Erythroblast (primary cell): ENCODE data around the gene PEAR1.

Experiments used
- DNase-seq, 2 experiments: peaks; one replicate each; lab custom pipeline; 2025; lab: John Stamatoyannopoulos, UW
- GATA1 ChIP-seq: IDR thresholded peaks from 2 replicates; pipeline ENCODE4 v1.6.1; 2011; ENCODE audit warnings: low read depth, mild to moderate bottlenecking, control low read depth, low read length, moderate library complexity
- POLR2A ChIP-seq: IDR thresholded peaks from 2 replicates; pipeline ENCODE4 v1.6.1; 2011; ENCODE audit warnings: mild to moderate bottlenecking, low read length

PEAR1 gene

DNA sequence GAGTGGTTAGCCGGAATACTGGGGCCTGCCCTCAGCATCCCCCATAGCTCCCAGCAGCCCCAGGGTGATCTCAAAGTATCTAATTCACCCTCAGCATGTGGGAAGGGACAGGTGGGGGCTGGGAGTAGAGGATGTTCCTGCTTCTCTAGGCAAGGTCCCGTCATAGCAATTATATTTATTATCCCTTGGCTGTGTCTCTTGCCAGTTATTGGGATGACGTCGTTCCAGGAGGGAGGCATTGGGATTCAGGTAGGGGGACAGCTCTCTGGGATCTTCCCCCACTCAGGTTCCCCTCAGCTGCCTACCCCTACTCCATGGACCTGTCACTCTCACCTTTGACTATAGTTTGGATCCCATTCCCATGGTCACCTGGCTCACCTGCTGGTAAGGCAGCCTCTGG lies 11.9 kb upstream of the PEAR1 start:
- no peak for TF ChIP-seq POLR2A
- no peak for TF ChIP-seq GATA1
- DNase-seq, result no peak

- TF ChIP-seq GATA1 (no peak), POLR2A (no peak)
- DNase-seq, result no peak
Measured at GRCh38 chr1:156882543-156882942, 11.0 kb upstream of the PEAR1 start.

DNA sequence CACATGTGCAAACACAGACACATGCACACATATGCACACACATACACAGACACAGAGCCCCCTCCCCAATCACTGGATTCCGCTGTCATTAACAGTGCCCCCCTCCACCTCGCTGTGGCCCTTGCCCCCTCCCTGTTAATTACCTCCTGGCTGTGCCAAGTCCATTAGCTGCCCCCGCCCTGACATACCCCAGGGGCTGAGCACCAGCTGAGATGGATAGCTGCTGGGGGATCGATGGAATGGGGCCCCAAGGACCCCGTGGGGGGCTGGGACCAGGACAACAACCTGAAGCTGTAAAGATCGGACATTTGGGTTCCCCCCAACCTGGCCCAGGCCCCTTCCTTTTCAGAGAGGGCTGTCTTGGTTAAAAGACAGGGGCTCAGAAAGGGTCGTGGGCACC lies 9.6 kb upstream of the PEAR1 start:
- TF ChIP-seq GATA1, result no peak
- no peak for TF ChIP-seq POLR2A
- DNase-seq, result no peak

DNA sequence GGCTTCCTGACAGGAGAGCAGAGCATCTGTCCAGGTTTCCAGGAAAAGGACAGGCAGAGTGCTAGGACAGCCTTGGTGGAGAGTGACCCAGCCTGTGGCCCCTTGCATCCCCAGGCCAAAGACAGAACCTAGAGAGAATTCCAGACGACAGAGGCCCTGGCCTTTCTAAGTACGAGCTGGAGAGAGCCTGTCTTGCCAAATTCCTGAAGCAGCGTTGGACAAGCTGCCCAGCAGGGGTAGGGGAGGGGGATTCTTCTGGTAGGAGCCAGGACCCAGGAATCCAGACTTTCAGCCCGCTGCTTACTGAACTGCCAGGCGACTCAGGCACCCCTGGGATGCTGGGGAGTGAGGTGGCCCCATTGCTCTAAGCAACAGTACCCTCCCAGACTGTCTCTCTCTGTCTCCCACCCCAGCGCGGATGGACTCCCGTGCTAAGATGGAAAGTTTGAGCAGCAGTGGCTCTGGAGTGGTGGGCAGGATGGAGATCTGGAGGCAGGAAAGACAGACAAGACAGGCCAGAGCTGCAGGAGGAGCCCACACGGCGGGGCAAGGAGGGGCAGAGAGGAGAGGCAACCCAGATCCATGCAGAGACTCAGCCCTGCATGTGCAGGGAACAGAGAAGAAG lies 8.8 kb upstream of the PEAR1 start:
- TF ChIP-seq POLR2A (no peak), GATA1 (no peak)

GRCh38 chr1:156885314-156885713 lies 8.2 kb upstream of the PEAR1 start:
- no peak for DNase-seq
- TF ChIP-seq POLR2A (no peak), GATA1 (no peak)

More for the DNA sequence above, 8.8 kb upstream of the PEAR1 start:
- no peak for DNase-seq

- TF ChIP-seq POLR2A (no peak), GATA1 (no peak)
- no peak for DNase-seq
Measured at GRCh38 chr1:156885880-156886355, 7.6 kb upstream of the PEAR1 start.

- no peak for DNase-seq
- TF ChIP-seq GATA1 (no peak), POLR2A (no peak)
Measured at GRCh38 chr1:156886583-156887281, 6.8 kb upstream of the PEAR1 start.

GRCh38 chr1:156887317-156887716 lies 6.2 kb upstream of the PEAR1 start:
- DNase-seq, result no peak
- TF ChIP-seq GATA1 (no peak), POLR2A (no peak)

- TF ChIP-seq POLR2A (no peak), GATA1 (no peak)
- DNase-seq, result no peak
Measured at GRCh38 chr1:156887734-156888133, 5.8 kb upstream of the PEAR1 start.

DNA sequence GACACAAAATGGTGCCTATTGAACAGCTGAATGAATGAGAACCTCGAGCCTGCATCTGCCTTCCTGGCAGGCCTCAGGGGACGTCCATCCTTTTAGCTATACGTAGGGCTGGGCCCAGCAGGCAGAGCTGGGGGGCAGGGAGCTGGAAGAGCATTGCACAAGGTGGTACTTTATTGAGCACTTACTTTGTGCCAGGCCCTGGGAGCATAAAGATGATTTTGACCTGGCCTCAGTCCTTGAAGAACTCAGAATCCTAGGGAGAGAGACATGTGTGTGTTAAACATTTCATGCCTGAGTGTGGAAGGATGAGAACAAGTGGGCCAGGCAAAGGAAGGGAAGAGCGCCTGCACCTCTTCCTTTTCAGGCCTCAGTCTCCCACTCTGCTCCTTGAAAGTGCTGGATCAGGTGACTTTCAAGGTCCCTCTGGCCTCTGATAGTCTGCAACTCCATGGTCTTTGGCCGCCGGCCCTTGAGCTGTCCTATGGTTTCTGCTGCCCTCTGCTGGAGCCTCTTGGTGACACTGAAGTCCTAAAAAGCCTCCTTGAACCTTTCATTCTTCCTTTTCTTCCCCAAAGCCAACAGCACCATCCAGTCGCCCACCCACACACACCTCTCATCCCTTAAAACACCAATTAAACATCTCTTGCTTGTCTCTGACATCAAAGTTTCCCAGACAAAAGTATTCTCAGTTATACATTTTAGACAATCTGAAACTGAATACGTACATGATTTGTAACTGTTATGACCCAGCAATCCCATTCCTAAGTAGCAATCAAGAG lies 3.5 kb upstream of the PEAR1 start:
- TF ChIP-seq POLR2A (no peak), GATA1 (no peak)
- peak; percentile 75 to 87 for DNase-seq

DNA sequence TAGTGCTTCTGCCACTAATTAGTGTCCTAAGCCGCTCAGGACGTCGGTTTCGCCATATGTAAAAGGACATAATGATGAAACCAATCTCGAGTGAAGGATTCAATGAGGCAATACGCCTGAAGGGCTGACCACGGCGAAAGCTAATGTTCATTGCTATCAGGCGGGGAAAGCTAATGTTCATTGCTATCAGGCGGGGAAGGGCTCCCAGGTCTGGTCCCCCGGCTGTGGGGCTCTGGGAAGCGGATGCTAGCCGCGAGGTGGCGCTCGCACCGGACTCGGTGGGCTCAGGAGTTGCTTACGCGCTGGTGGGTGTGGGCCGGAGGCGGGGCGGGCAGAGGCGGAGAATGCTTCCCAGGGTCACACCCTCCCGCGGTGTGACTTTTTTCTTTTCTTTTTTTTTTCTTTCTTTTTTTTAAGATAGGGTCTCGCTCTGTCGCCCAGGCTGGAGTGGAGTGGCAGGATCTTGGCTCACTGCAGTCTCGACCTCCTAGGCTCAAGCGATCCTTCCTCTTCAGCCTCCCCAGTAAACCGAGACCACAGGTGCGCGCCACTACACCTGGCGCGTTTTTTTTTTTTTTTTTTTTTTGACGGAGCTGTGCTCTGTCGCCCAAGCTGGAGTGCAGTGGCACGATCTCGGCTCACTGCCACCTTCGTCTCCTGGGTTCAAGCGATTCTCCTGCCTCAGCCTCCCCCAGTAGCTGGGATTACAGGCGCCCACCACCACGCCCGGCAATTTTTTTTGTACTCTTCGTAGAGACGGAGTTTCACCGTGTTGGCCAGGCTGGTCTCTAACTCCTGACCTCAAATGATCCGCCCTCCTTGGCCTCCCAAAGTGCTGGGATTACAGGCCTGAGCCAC lies 1.1 kb upstream of the PEAR1 start:
- no peak for TF ChIP-seq POLR2A
- no peak for TF ChIP-seq GATA1
- DNase-seq, result peak; percentile 90 to 94

DNA sequence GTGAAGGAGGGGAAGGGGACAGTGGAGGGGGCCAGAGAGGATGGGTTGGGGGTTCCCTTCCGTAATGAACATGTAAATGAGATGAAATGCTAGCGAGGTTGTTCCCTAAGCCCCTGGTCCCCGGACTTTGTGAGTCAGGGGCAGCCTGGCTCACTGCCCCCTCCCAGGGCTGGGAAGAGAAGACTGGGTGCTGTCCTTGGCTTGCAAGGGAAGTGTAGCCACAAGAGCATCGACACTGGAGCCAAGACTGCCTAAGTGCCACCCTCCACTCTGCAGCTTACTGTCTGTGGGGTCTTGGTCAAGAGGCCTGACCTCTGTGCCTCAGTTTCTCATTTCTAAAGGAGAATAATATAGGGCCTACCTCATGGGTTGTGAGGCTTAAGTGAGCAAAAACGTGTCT lies 483 bp downstream of the PEAR1 start:
- no peak for TF ChIP-seq POLR2A
- no peak for TF ChIP-seq GATA1
- DNase-seq, result peak in 1 of 2 experiments; percentile 34
